Mucosa of descending colon (tissue), 3 donors: ENCODE measurements around the gene ABTB2. TPM values are rescaled to one million over a fixed set of nuclear protein-coding genes. Genes with fewer than 3 reads are reported as not detected.

Source experiments
- ATAC-seq: fragments of 200-7000 bp; cut with Tn5 transposase; one replicate; pipeline ENCODE4 v1.9.1; 2020; ENCODE audit warnings: mild to moderate bottlenecking, moderate library complexity
- DNase-seq, 3 donors: peaks; one replicate each; pipeline ENCODE4 v3.0.0-alpha.2; 2020
- H3K36me3 ChIP-seq: fragments of 200-600 bp; one replicate; pipeline ENCODE4 v1.8.0; 2021; ENCODE audit warnings: low read depth, mild to moderate bottlenecking
- H3K4me1 ChIP-seq: fragments of 200-600 bp; one replicate; pipeline ENCODE4 v1.8.0; 2021; ENCODE audit warnings: low read depth, mild to moderate bottlenecking
- H3K4me3 ChIP-seq: fragments of 200-600 bp; one replicate; pipeline ENCODE4 v1.8.0; 2021; ENCODE audit warnings: mild to moderate bottlenecking
- H3K9me3 ChIP-seq: fragments of 200-600 bp; one replicate; pipeline ENCODE4 v1.8.0; 2021; ENCODE audit warnings: mild to moderate bottlenecking
- CTCF ChIP-seq: fragments of 200-600 bp; IDR thresholded peaks from one replicate; pipeline ENCODE4 v1.8.0; 2022; ENCODE audit warnings: antibody characterized with exemption, mild to moderate bottlenecking
- intact Hi-C, 2 donors: fragments of 100-400 bp; cut with DNase I in 1 of 2; cut with micrococcal nuclease in 1 of 2; formaldehyde crosslinking; loops; one replicate each; pipeline versions ENCODE4 v1.11.0 to v1.11.1; 2022; cut with DNase I, micrococcal nuclease
- total RNA-seq, 3 donors: library from RNA; stranded (reverse); fragmentation: NEBNext Ultra II Directional in 2 of 3; extraction: Animal tissue kit (Norgen Biotek cat#: 25700) in 2 of 3; gene quantifications; one replicate each; pipeline versions ENCODE4 v1.2.1 to v1.2.4, GENCODE V29; 2021 to 2023
- donor health status: DM: no; HTN: no; CAD: no; lungs with moderate emphysema.
- donor health status: DM: no; HTN: no; CAD: no.
- donor health status: DM: no; HTN: yes; CAD: no.

Gene ABTB2
- total RNA-seq, 3 donors from 2014 or later: 12.8 to 16.8 (median 14.3) TPM

- ATAC-seq (no peak), DNase-seq (no peak)
- no peak for TF ChIP-seq CTCF
- Histone ChIP-seq H3K9me3 (no peaks in the 10 kb centered on the region), H3K36me3 (no peaks in the 10 kb centered on the region), H3K4me3 (no peak overlapping the region), H3K4me1 (no peaks in the 10 kb centered on the region)
- intact Hi-C loops: no loop called here
Measured at GRCh38 chr11:34169686-34170085, 188.1 kb downstream of the ABTB2 start.

GRCh38 chr11:34168642-34169420 is 189.0 kb downstream of the ABTB2 start:
- intact Hi-C loops: no loop called here
- DNase-seq (no peak), ATAC-seq (no peak)
- Histone ChIP-seq H3K36me3 (no peaks in the 10 kb centered on the region), H3K4me1 (no peaks in the 10 kb centered on the region), H3K9me3 (no peaks in the 10 kb centered on the region), H3K4me3 (no peak overlapping the region)
- TF ChIP-seq CTCF: no peak

- no peak for TF ChIP-seq CTCF
- no peak overlapping the region for H3K4me3 ChIP-seq
- no peaks in the 10 kb centered on the region for H3K9me3 ChIP-seq
- intact Hi-C loops: no loop called here
- ATAC-seq (no peak), DNase-seq (no peak)
- no peaks in the 10 kb centered on the region for H3K36me3 ChIP-seq
- no peaks in the 10 kb centered on the region for H3K4me1 ChIP-seq
Measured at GRCh38 chr11:34167961-34168360, 189.8 kb downstream of the ABTB2 start.

GRCh38 chr11:34166806-34167740 is 190.7 kb downstream of the ABTB2 start:
- no peak for TF ChIP-seq CTCF
- H3K9me3 ChIP-seq: no peaks in the 10 kb centered on the region
- intact Hi-C loops: no loop called here
- H3K36me3 ChIP-seq: no peaks in the 10 kb centered on the region
- H3K4me1 ChIP-seq: no peaks in the 10 kb centered on the region
- ATAC-seq (no peak), DNase-seq (no peak)
- no peak overlapping the region for H3K4me3 ChIP-seq

- no peaks in the 10 kb centered on the region for H3K9me3 ChIP-seq
- intact Hi-C loops: no loop called here
Measured at GRCh38 chr11:34165786-34166555, 191.8 kb downstream of the ABTB2 start.

More at GRCh38 chr11:34165786-34166555, 191.8 kb downstream of the ABTB2 start:
- ATAC-seq: no peak
- DNase-seq: no peak
- no peak overlapping the region for H3K4me3 ChIP-seq
- no peaks in the 10 kb centered on the region for H3K4me1 ChIP-seq
- no peaks in the 10 kb centered on the region for H3K36me3 ChIP-seq
- TF ChIP-seq CTCF: no peak
